Measurements from ENCODE around the gene RASAL2.

GRCh38 chr1:178092878-178093493, 918 bp upstream of the RASAL2 start:
- TF ChIP-seq POLR2AphosphoS5 (IDR thresholded peaks at IDR 0.05; ENCODE audit: low read depth, low read length) (no peak), POLR2A (IDR thresholded peaks at IDR 0.05; ENCODE audit: low read depth, low read length) (no peak), TAF1 (IDR thresholded peaks at IDR 0.05; ENCODE audit: borderline replicate concordance, low read depth, low read length) (no peak)

Measured in GM12892 (cell line).